H1 (cell line): ENCODE measurements around the gene NCAPD2. TPM values are rescaled to one million over a fixed set of nuclear protein-coding genes. Genes with fewer than 3 reads are reported as not detected.

ENCODE experiments used
- CTCF ChIA-PET: fragments of 300-600 bp; sonication (Branson Sonifier 250); formaldehyde crosslinking; loops from one replicate; lab custom pipeline; 2021; ENCODE audit not compliant: partially characterized antibody; lab: Charles Lee
- POLR2A ChIA-PET: fragments of 300-600 bp; sonication (Branson Sonifier 250); formaldehyde crosslinking; loops from one replicate; lab custom pipeline; 2021; ENCODE audit warnings: inconsistent platforms; ENCODE audit not compliant: partially characterized antibody; lab: Charles Lee
- DNase-seq, 2 experiments: peaks; one replicate each; pipeline versions ENCODE4 v3.0.0 to v3.0.0-alpha.2; 2010 to 2022; ENCODE audit warnings: low spot score in 2 of 2, low read depth in 1 of 2, mixed read lengths in 1 of 2
- FAIRE-seq: peaks from 2 replicates; lab custom pipeline; 2011; peaks lifted over from hg19 to GRCh38; lab: Jason Lieb, UNC
- H2AFZ ChIP-seq: 2 replicates; pipeline ENCODE4 v1.8.1; 2012; ENCODE audit warnings: low read length, inconsistent platforms
- H2AK5ac ChIP-seq: 2 replicates; pipeline ENCODE4 v1.6.1; 2013; ENCODE audit warnings: low read depth, low read length
- H2BK120ac ChIP-seq: replicated peaks from 2 replicates; pipeline ENCODE3; 2013; ENCODE audit warnings: low read depth, low read length, inconsistent platforms
- H2BK12ac ChIP-seq: 2 replicates; pipeline ENCODE4 v1.6.1; 2013; ENCODE audit warnings: low read depth, low read length
- H2BK15ac ChIP-seq: 2 replicates; pipeline ENCODE4 v1.6.1; 2013; ENCODE audit warnings: low read length
- H2BK20ac ChIP-seq: 2 replicates; pipeline ENCODE4 v1.6.1; 2013; ENCODE audit warnings: low read length
- H2BK5ac ChIP-seq: 2 replicates; pipeline ENCODE4 v1.6.1; 2013; ENCODE audit warnings: low read depth, low read length
- H3K14ac ChIP-seq: 2 replicates; pipeline ENCODE4 v1.6.1; 2013; ENCODE audit warnings: inconsistent platforms; ENCODE audit not compliant: insufficient read length
- H3K18ac ChIP-seq: 2 replicates; pipeline ENCODE4 v1.6.1; 2013; ENCODE audit warnings: low read length; ENCODE audit errors: extremely low read depth
- H3K23ac ChIP-seq: 2 replicates; pipeline ENCODE4 v1.6.1; 2013; ENCODE audit warnings: inconsistent platforms; ENCODE audit not compliant: insufficient read length
- H3K23me2 ChIP-seq: 2 replicates; pipeline ENCODE4 v1.6.1; 2013; ENCODE audit warnings: low read depth, low read length
- H3K27ac ChIP-seq: 2 replicates; pipeline ENCODE4 v1.6.1; 2011; ENCODE audit warnings: low read depth, low read length, inconsistent platforms
- H3K27me3 ChIP-seq, 4 experiments: replicated peaks in 1 of 4; 1 replicate in 1 of 4; 2 replicates in 3 of 4; pipeline versions ENCODE4 v1.6.1 to v1.8.1; 2011 to 2013; ENCODE audit warnings: low read length in 3 of 4, mild to moderate bottlenecking in 3 of 4, inconsistent platforms in 2 of 4, mixed read lengths in 2 of 4, moderate library complexity in 1 of 4; ENCODE audit not compliant: control insufficient read depth in 3 of 4, insufficient read depth in 3 of 4; ENCODE audit errors: extremely low read depth in 1 of 4
- H3K36me3 ChIP-seq, 4 experiments: 2 replicates each; pipeline versions ENCODE4 v1.6.1 to v1.8.1; 2011 to 2013; ENCODE audit warnings: mild to moderate bottlenecking in 4 of 4, low read length in 3 of 4, moderate library complexity in 2 of 4, control low read depth in 1 of 4, inconsistent platforms in 1 of 4; ENCODE audit not compliant: insufficient read depth in 4 of 4, control insufficient read depth in 2 of 4
- H3K4ac ChIP-seq: replicated peaks from 2 replicates; pipeline ENCODE3; 2013; ENCODE audit warnings: low read length, low read depth, mixed read lengths, inconsistent platforms; ENCODE audit not compliant: insufficient read length
- H3K4me1 ChIP-seq, 4 experiments: replicated peaks in 1 of 4; 1 replicate in 1 of 4; 2 replicates in 3 of 4; pipeline versions ENCODE4 v1.6.1 to v1.8.1; 2011 to 2013; ENCODE audit warnings: low read length in 3 of 4, inconsistent platforms in 2 of 4, mixed read lengths in 1 of 4; ENCODE audit not compliant: insufficient read depth in 4 of 4, control insufficient read depth in 3 of 4
- H3K4me2 ChIP-seq, 2 experiments: 2 replicates each; pipeline versions ENCODE4 v1.6.1 to v1.8.1; 2011 to 2013; ENCODE audit warnings: low read depth in 2 of 2, low read length in 2 of 2, control low read depth in 1 of 2, inconsistent platforms in 1 of 2, mild to moderate bottlenecking in 1 of 2; ENCODE audit not compliant: insufficient read depth in 1 of 2
- H3K4me3 ChIP-seq, 4 experiments: fragments of 200-600, 300-600 bp in 1 of 4; sonication (generic), shearing (Covaris generic), sonication (Bioruptor Twin) in 1 of 4; 2 replicates each; pipeline versions ENCODE4 v1.5.1 to v1.8.1; 2011 to 2016; ENCODE audit warnings: low read length in 4 of 4, low read depth in 3 of 4, control low read depth in 2 of 4, inconsistent platforms in 2 of 4, mild to moderate bottlenecking in 2 of 4, mixed read lengths in 1 of 4, moderate library complexity in 1 of 4; ENCODE audit not compliant: insufficient read depth in 2 of 4; ENCODE audit errors: extremely low read depth in 1 of 4
- H3K56ac ChIP-seq: replicated peaks from 2 replicates; pipeline ENCODE3; 2013; ENCODE audit warnings: low read depth, mild to moderate bottlenecking, mixed read lengths, low read length, inconsistent platforms; ENCODE audit not compliant: insufficient read length
- H3K79me1 ChIP-seq: 2 replicates; pipeline ENCODE4 v1.6.1; 2013; ENCODE audit warnings: low read depth, low read length, control low read depth
- H3K79me2 ChIP-seq, 2 experiments: 2 replicates each; pipeline versions ENCODE4 v1.6.1 to v1.8.1; 2012 to 2013; ENCODE audit warnings: low read length in 2 of 2, mild to moderate bottlenecking in 2 of 2, inconsistent platforms in 1 of 2; ENCODE audit not compliant: insufficient read depth in 2 of 2, control insufficient read depth in 1 of 2
- H3K9ac ChIP-seq, 4 experiments: replicated peaks in 1 of 4; 1 replicate in 1 of 4; 2 replicates in 3 of 4; pipeline versions ENCODE4 v1.6.1 to v1.8.1; 2011 to 2013; ENCODE audit warnings: low read depth in 3 of 4, low read length in 3 of 4, control low read depth in 2 of 4, mild to moderate bottlenecking in 2 of 4, moderate library complexity in 2 of 4, inconsistent platforms in 1 of 4; ENCODE audit errors: extremely low read depth in 1 of 4
- H3K9me3 ChIP-seq, 2 experiments: 2 replicates each; pipeline versions ENCODE4 v1.6.1 to v1.8.1; 2012 to 2013; ENCODE audit warnings: mild to moderate bottlenecking in 2 of 2, moderate library complexity in 2 of 2, control low read depth in 1 of 2, inconsistent platforms in 1 of 2, low read depth in 1 of 2, low read length in 1 of 2, mixed read lengths in 1 of 2; ENCODE audit not compliant: insufficient read depth in 2 of 2
- H4K20me1 ChIP-seq, 2 experiments: replicated peaks in 1 of 2; 2 replicates each; pipeline versions ENCODE3 to v1.8.1; 2011 to 2013; ENCODE audit warnings: inconsistent platforms in 2 of 2, low read length in 2 of 2, mild to moderate bottlenecking in 1 of 2; ENCODE audit not compliant: insufficient read depth in 2 of 2, control insufficient read depth in 1 of 2
- H4K5ac ChIP-seq: 2 replicates; pipeline ENCODE4 v1.6.1; 2013; ENCODE audit warnings: low read length, low read depth, mixed read lengths, inconsistent platforms; ENCODE audit not compliant: insufficient read length
- H4K8ac ChIP-seq: 2 replicates; pipeline ENCODE4 v1.8.0; 2013; ENCODE audit warnings: mild to moderate bottlenecking, moderate library complexity, low read length, inconsistent platforms; ENCODE audit not compliant: insufficient read depth; ENCODE audit errors: extremely low read depth
- H4K91ac ChIP-seq: replicated peaks from 2 replicates; pipeline ENCODE3; 2013; ENCODE audit warnings: low read length, mixed read lengths, inconsistent platforms; ENCODE audit not compliant: insufficient read length
- JUND ChIP-seq: IDR thresholded peaks from 2 replicates; pipeline ENCODE4 v1.6.1; 2011; ENCODE audit warnings: mild to moderate bottlenecking, improper control_type of control experiment, low read length
- POLR2AphosphoS5 ChIP-seq: IDR thresholded peaks from 2 replicates; pipeline ENCODE4 v1.6.1; 2011; ENCODE audit warnings: low read depth, low read length
- RNF2 ChIP-seq: fragments of 200-900, 300-1000 bp; sonication (generic); IDR thresholded peaks from 2 replicates; pipeline ENCODE4 v1.7.1; 2016; ENCODE audit warnings: borderline replicate concordance, low read depth, mild to moderate bottlenecking, antibody characterized with exemption, low read length; ENCODE audit not compliant: poor library complexity, severe bottlenecking; ENCODE audit errors: missing control alignments
- YY1 ChIP-seq: IDR thresholded peaks from 2 replicates; pipeline ENCODE4 v1.6.1; 2011; ENCODE audit warnings: low read depth, mild to moderate bottlenecking, low read length
- WGBS, 2 experiments: shearing (Covaris generic) in 1 of 2; methylation state at CpG; one replicate each; pipeline versions ENCODE4 v1.1.6 to v1.1.7; 2013 to 2015; ENCODE audit warnings: low lambda C conversion rate in 2 of 2, mixed read lengths in 2 of 2, inconsistent platforms in 1 of 2, low coverage in 1 of 2, missing lambda C conversion rate in 1 of 2; ENCODE audit not compliant: insufficient replicate concordance in 2 of 2, insufficient coverage in 1 of 2, insufficient read length in 1 of 2; ENCODE audit errors: extremely low coverage in 1 of 2, missing lambda C conversion rate in 1 of 2; 5-methylcytosine and 5-hydroxymethylcytosine counted together
- polyA plus RNA-seq, 7 experiments: library from polyadenylated mRNA; depleted of rRNA in 3 of 7; stranded (reverse) in 5 of 7; unstranded in 2 of 7; fragments of >200 nt in 5 of 7; fragments of 200-250 nt in 2 of 7; gene quantifications; 1 replicate in 5 of 7; 2 replicates in 1 of 7; 4 replicates in 1 of 7; pipeline versions ENCODE4 v1.2.1 to v1.2.3, GENCODE V29; 2011 to 2013; ENCODE audit warnings: missing spikeins in 2 of 7, mixed read lengths in 2 of 7
- total RNA-seq: library from RNA; stranded (reverse); fragmentation: NEBNext Ultra II Directional; extraction: Animal tissue kit (Norgen Biotek cat#: 25700); gene quantifications from 2 replicates; pipeline ENCODE4 v1.2.1, GENCODE V29; 2021

Gene NCAPD2
- total and polyA plus RNA-seq, 2 of the 8 experiments (the other 6 are each of a cell fraction or from before 2014, with no cell fraction given): 55.8 to 132 TPM

DNA sequence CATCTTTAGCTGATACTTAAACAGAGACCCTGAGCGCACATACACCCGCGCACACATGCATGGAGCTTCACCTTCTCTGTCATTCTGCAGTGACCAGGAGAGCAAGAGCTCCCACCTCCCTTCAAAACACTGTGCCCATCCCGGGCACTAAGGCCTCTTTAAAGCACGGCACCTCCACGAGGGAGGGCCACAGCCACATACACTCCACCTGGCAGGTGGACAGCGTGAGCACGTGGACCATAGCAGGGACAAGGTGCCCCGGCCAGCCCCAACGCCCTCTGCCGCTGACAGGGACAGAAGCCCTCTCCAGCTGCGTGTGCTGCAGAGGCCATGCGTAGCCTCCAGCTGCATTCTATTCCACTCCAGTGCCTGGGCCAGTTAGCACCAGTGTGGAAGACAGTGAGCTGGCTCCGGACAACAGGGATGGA lies 45.8 kb downstream of the NCAPD2 start:
- Histone ChIP-seq H2BK120ac (no peak overlapping the region), H2AK5ac (no peak overlapping the region), H3K23ac (no peak overlapping the region), H3K56ac (no peak overlapping the region), H4K8ac (no peak overlapping the region), H4K20me1 (peaks cover 10 to 22% of the 10 kb centered on the region in 2 experiments), H3K79me2 (peaks cover 2 to 19% of the 10 kb centered on the region in 2 experiments; a peak in 3 of 4 replicates), H3K14ac (no peak overlapping the region), H4K91ac (no peak overlapping the region), H3K4me1 (peaks cover 0 to 12% (median 10%) of the 10 kb centered on the region in 4 experiments; a peak in 5 of 7 replicates), H3K4me2 (peak overlapping the region in 1 of 2 experiments; percentile 52; a peak in 1 of 4 replicates), H3K4me3 (no peak overlapping the region), H2BK5ac (peak overlapping the region; percentile 13; the same call in 1 of the 2 replicates), H3K9ac (no peak overlapping the region; a peak in 1 of 7 replicates), H3K23me2 (peaks cover 5% of the 10 kb centered on the region; the same call in 1 of the 2 replicates), H3K36me3 (peaks cover 24 to 39% (median 34%) of the 10 kb centered on the region in 4 experiments), H2AFZ (no peak overlapping the region), H3K79me1 (no peaks in the 10 kb centered on the region; the same call in 1 of the 2 replicates), H3K9me3 (no peaks in the 10 kb centered on the region), H2BK20ac (no peak overlapping the region), H3K27me3 (no peaks in the 10 kb centered on the region), H3K27ac (no peak overlapping the region), H3K18ac (no peak overlapping the region), H3K4ac (peak overlapping the region; percentile 28), H2BK12ac (no peak overlapping the region), H2BK15ac (no peak overlapping the region), H4K5ac (no peak overlapping the region)
- ChIA-PET CTCF (interaction anchor here (0.8 to 24.9 kb wide), 17 partner anchors 8 to 214 kb away, joined by 3 to 462 read pairs (median 4); partner anchors contain the start of genes ACRBP, IFFO1, MLF2 and NOP2), POLR2A (interaction anchor here (0.7 to 11.4 kb wide), 32 partner anchors 14 to 332 kb away, joined by 3 to 665 read pairs (median 5); partner anchors contain the start of genes IFFO1, MRPL51, NCAPD2 and NOP2)
- DNase-seq: no peak
- 83% methylated on average over 14 of the region's 14 CpGs; no CpG with 5 or more reads in 1 of the 2 experiments for WGBS, 2 experiments
- FAIRE-seq: no peak
- TF ChIP-seq POLR2AphosphoS5 (peak; percentile 82), JUND (no peak), RNF2 (no peak), YY1 (no peak)
